Tibial nerve (tissue), 4 donors: ENCODE data around the gene HDAC11. TPM values are rescaled to one million over a fixed set of nuclear protein-coding genes. Genes with fewer than 3 reads are reported as not detected.
"Not testable (repeated sequence)": the region's sequence is repeated elsewhere in the genome, so short reads cannot be mapped to it uniquely, and the experiment has no call there.

ENCODE experiments used
- DNase-seq, 2 donors: peaks; one replicate each; pipeline ENCODE4 v3.0.0-alpha.2; 2019; ENCODE audit warnings: low spot score in 2 of 2
- H3K27ac ChIP-seq, 4 donors: fragments of 200-600 bp; sonication (generic) in 3 of 4; one replicate each; pipeline ENCODE4 v1.5.1; 2017 to 2019; ENCODE audit warnings: mild to moderate bottlenecking in 1 of 4
- H3K27me3 ChIP-seq, 2 donors: fragments of 200-600 bp; sonication (generic) in 1 of 2; one replicate each; pipeline versions ENCODE4 v1.5.1 to v1.6.0; 2017 to 2019
- H3K36me3 ChIP-seq, 3 donors: fragments of 200-600 bp; sonication (generic); one replicate each; pipeline ENCODE4 v1.5.1; 2018 to 2019
- H3K4me1 ChIP-seq, 4 donors: fragments of 200-600 bp; sonication (generic) in 3 of 4; one replicate each; pipeline ENCODE4 v1.5.1; 2017 to 2019
- H3K4me3 ChIP-seq, 4 donors: fragments of 200-600 bp; sonication (generic) in 3 of 4; one replicate each; pipeline ENCODE4 v1.5.1; 2017 to 2019; ENCODE audit warnings: mild to moderate bottlenecking in 1 of 4, moderate library complexity in 1 of 4
- H3K9me3 ChIP-seq, 4 donors: fragments of 200-600 bp; sonication (generic) in 3 of 4; one replicate each; pipeline ENCODE4 v1.5.1; 2017 to 2019
- EP300 ChIP-seq, 2 donors: sonication (generic); formaldehyde crosslinking; IDR thresholded peaks; one replicate each; pipeline ENCODE4 v1.6.1; 2017; ENCODE audit warnings: antibody characterized with exemption in 2 of 2, mild to moderate bottlenecking in 1 of 2
- POLR2A ChIP-seq, 2 donors: fragments of 450-650 bp; IDR thresholded peaks; one replicate each; pipeline ENCODE4 v1.6.1; 2017; ENCODE audit warnings: antibody characterized with exemption in 2 of 2, mild to moderate bottlenecking in 2 of 2, moderate library complexity in 2 of 2
- WGBS, 2 donors: methylation state at CpG; one replicate each; pipeline ENCODE4 v1.1.5; 2018; 5-methylcytosine and 5-hydroxymethylcytosine counted together
- total RNA-seq, 4 donors: library from RNA; depleted of rRNA; stranded (reverse); fragments of >200 nt; gene quantifications; one replicate each; pipeline ENCODE4 v1.1.0, GENCODE V29; 2016
- TF ChIP-seq, protein P1 (sequence below), 5 experiments: fragments of 200-600 bp in 3 of 5; fragments of 450-650 bp in 2 of 5; sonication (generic) in 3 of 5; IDR thresholded peaks; one replicate each; pipeline ENCODE4 v1.5.1; 2016 to 2019; ENCODE audit warnings: antibody characterized with exemption in 5 of 5, mild to moderate bottlenecking in 3 of 5, moderate library complexity in 2 of 5

HDAC11 gene
- total RNA-seq, 4 donors from 2014 or later = 20.9 to 25.1 (median 23.9) TPM

DNA sequence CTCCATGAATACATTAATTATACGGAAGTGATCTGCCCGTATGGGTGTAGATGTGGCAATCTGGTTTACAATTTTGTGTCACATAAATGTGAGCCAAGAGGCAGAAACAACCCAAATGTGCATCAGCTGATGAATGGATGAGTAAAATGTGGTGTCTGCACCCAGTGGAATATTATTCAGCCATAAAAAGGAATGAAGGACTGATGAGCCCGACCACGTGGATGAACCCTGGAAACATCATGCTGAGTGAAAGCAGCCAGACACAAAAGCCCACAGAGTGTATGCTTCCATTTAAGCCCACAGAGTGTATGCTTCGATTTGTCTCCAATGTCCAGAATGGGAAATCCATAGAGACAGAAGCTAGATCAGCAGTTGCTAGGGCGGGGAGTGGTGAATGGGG is 41.2 kb downstream of the HDAC11 start:
- DNase-seq = no peak
- Histone ChIP-seq H3K27me3 (no peaks in the 10 kb centered on the region), H3K4me3 (no peak overlapping the region), H3K4me1 (peaks cover 0 to 56% (median 23%) of the 10 kb centered on the region in 4 donors), H3K9me3 (no peaks in the 10 kb centered on the region), H3K36me3 (no peaks in the 10 kb centered on the region), H3K27ac (no peak overlapping the region)
- TF ChIP-seq POLR2A (IDR thresholded peaks at IDR 0.05) = no peak
- TF ChIP-seq EP300 (IDR thresholded peaks at IDR 0.05) = no peak
- TF ChIP-seq, protein P1, sequence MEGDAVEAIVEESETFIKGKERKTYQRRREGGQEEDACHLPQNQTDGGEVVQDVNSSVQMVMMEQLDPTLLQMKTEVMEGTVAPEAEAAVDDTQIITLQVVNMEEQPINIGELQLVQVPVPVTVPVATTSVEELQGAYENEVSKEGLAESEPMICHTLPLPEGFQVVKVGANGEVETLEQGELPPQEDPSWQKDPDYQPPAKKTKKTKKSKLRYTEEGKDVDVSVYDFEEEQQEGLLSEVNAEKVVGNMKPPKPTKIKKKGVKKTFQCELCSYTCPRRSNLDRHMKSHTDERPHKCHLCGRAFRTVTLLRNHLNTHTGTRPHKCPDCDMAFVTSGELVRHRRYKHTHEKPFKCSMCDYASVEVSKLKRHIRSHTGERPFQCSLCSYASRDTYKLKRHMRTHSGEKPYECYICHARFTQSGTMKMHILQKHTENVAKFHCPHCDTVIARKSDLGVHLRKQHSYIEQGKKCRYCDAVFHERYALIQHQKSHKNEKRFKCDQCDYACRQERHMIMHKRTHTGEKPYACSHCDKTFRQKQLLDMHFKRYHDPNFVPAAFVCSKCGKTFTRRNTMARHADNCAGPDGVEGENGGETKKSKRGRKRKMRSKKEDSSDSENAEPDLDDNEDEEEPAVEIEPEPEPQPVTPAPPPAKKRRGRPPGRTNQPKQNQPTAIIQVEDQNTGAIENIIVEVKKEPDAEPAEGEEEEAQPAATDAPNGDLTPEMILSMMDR (IDR thresholded peaks at IDR 0.05) = no peak
- 62% methylated on average over 6 of the region's 6 CpGs for WGBS, 2 donors

DNA sequence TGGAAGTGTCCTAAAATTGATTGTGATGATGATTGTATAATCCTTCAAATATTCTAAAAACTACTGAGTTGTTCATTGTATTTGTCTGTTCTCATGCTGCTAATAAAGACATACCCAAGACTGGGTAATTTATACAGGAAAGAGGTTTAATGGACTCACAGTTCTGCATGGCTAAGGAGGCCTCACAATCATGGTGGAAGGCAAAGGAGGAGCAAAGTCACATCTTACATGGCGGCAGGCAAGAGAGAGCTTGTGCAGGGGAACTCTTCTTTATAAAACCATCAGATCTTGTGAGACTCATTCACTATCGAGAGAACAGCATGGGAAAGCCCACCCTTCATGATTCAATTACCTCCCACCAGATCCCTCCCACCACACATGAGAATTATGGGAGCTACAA is 41.6 kb downstream of the HDAC11 start:
- not testable (repeated sequence) for H3K27ac ChIP-seq, H3K4me3 ChIP-seq, DNase-seq, H3K9me3 ChIP-seq, H3K27me3 ChIP-seq, H3K36me3 ChIP-seq
- 94% methylated on average over 2 of the region's 2 CpGs for WGBS, 2 donors
- H3K4me1 ChIP-seq = peaks cover 0 to 56% (median 25%) of the 10 kb centered on the region in 4 donors

DNA sequence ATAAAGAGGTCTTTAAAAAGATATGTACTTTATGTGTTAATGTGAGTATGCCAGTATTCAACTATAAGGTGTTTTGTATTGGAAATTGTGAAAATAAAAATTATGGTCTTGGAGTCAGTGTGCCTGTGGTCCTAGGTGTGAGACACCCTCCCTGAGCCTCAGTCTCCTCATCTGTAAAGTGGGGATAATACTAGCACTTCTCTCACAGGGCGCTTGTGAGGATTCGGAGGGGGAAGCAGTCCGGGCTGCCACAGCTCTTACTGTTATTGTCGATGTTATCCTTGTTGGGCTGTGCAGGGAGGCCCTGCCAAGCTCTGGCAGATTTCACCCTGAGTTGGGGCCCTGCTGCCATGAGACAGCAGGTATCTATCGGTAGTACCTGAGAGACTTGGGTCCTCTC is 42.1 kb downstream of the HDAC11 start:
- WGBS, 2 donors = 95 to 99% methylated on average over 5 of the region's 5 CpGs
- peaks cover 0 to 56% (median 23%) of the 10 kb centered on the region in 4 donors for H3K4me1 ChIP-seq
- peak overlapping the region in 1 of 4 donors; percentile 0 for H3K27ac ChIP-seq
- no peaks in the 10 kb centered on the region for H3K9me3 ChIP-seq
- TF ChIP-seq EP300 (IDR thresholded peaks at IDR 0.05) = no peak
- TF ChIP-seq, protein P1 (IDR thresholded peaks at IDR 0.05) = no peak
- no peak for TF ChIP-seq POLR2A (IDR thresholded peaks at IDR 0.05)
- no peaks in the 10 kb centered on the region for H3K36me3 ChIP-seq
- DNase-seq = no peak
- H3K27me3 ChIP-seq = no peaks in the 10 kb centered on the region
- H3K4me3 ChIP-seq = no peak overlapping the region

DNA sequence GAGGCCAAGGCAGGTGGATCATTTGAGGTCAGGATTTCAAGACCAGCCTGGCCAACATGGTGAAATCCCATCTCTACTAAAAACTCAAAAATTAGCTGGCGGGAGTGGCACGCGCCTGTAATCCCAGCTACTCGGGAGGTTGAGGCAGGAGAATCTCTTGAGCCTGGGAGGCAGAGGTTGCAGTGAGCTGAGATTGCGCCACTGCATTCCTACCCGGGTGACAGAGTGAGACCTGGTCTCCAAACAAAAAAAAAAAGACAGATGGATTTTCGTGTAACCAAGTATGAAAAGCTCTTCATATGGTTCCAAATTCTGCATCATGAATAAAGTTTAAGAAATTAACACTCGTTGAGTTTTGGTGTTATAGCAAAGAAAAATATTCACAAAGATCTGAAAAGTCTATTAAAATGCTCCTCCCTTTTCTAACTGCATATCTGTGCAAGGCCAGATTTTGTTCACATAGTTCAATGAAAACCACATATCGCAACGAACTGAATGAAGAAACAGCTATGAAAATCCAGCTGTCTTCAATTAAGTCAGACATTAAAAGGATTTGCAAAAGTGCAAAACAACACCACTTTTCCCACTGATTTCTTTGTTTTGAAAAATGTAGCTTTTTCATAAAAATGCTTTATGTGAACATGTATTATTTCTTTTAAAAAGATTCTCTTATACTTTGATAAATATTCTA is 45.0 kb downstream of the HDAC11 start:
- Histone ChIP-seq H3K4me3 (no peak overlapping the region), H3K27ac (peak overlapping the region in 2 of 4 donors; percentile 88 to 89), H3K9me3 (no peaks in the 10 kb centered on the region), H3K27me3 (no peaks in the 10 kb centered on the region), H3K4me1 (peaks cover 0 to 51% (median 20%) of the 10 kb centered on the region in 4 donors), H3K36me3 (no peaks in the 10 kb centered on the region)
- WGBS, 2 donors = 71% methylated on average over 10 of the region's 10 CpGs
- TF ChIP-seq POLR2A (IDR thresholded peaks at IDR 0.05) (no peak), EP300 (IDR thresholded peaks at IDR 0.05) (no peak)
- TF ChIP-seq, protein P1 (IDR thresholded peaks at IDR 0.05) = no peak
- DNase-seq = no peak

DNA sequence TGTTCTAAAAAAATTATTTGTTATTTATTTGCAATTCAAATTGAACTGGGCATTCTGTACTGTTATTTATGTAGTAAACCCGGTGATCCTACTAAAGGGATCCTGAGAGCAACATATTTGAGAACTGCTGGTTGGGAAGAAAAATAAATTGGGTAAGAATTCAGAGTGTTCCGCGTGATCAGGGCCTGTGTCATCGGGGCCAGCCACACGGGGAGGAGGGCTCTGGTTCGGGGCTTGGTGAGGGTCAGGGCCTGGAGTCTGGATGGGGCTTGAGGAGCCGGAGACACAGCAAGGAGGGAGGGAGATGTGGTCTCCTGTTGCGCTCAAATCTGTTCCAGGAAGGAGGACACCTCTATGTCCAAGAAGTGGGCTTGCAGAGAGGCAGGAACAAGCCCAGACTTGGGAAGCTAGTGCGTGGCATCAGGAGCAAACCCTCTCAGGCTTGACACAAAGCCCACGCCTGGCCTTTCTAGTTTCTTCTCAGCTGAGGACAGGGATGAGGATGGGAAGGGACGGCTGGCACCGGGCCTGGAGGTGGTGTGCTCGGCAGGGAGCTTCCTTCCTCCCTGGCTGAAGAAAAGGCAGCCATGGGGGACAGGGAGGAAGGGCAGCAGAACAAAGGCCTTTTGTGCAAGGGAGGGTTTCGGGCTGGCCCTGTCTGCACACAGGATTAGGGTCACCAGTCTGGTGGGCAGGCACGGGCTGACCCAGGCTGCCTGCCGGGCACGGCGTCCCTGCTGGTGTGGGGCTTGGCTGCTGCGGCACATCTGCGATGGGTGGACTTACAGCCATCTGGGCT is 45.9 kb downstream of the HDAC11 start:
- no peaks in the 10 kb centered on the region for H3K9me3 ChIP-seq
- H3K27ac ChIP-seq = peak overlapping the region; percentile 68 to 89 (median 78)
- peaks cover 0 to 58% (median 25%) of the 10 kb centered on the region in 4 donors for H3K4me1 ChIP-seq
- TF ChIP-seq EP300 (IDR thresholded peaks at IDR 0.05) (no peak), POLR2A (IDR thresholded peaks at IDR 0.05) (no peak)
- TF ChIP-seq, protein P1 (IDR thresholded peaks at IDR 0.05) = no peak
- no peaks in the 10 kb centered on the region for H3K36me3 ChIP-seq
- H3K4me3 ChIP-seq = no peak overlapping the region
- DNase-seq = no peak
- 32 to 36% methylated on average over 20 of the region's 20 CpGs for WGBS, 2 donors
- H3K27me3 ChIP-seq = no peaks in the 10 kb centered on the region
